ENCODE results near the gene TMEM61.

DNA sequence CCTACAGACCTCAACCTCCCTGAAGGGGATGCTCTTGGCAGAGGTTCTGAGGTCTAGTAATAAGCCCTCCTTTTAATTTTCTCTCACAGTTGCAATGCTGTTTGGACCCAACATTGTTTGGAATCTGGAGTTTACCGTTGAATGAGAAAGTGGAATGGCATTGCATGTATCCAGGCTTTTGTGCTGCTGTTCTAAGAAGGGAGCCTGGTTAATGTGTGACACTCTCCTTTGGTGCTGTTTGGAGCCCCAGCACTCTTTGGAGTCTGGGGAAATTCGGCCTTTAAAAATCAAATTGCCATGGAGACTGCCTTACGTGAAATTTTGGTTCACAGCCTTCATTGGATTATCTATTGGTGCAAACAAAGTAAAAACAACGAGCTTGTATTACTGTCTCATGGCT lies 23.7 kb upstream of the TMEM61 start:
- TF ChIP-seq, protein P1, sequence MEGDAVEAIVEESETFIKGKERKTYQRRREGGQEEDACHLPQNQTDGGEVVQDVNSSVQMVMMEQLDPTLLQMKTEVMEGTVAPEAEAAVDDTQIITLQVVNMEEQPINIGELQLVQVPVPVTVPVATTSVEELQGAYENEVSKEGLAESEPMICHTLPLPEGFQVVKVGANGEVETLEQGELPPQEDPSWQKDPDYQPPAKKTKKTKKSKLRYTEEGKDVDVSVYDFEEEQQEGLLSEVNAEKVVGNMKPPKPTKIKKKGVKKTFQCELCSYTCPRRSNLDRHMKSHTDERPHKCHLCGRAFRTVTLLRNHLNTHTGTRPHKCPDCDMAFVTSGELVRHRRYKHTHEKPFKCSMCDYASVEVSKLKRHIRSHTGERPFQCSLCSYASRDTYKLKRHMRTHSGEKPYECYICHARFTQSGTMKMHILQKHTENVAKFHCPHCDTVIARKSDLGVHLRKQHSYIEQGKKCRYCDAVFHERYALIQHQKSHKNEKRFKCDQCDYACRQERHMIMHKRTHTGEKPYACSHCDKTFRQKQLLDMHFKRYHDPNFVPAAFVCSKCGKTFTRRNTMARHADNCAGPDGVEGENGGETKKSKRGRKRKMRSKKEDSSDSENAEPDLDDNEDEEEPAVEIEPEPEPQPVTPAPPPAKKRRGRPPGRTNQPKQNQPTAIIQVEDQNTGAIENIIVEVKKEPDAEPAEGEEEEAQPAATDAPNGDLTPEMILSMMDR (IDR thresholded peaks at IDR 0.05; ENCODE audit: low read depth, low read length): no peak
- no peak for TF ChIP-seq EZH2phosphoT487 (IDR thresholded peaks at IDR 0.05; ENCODE audit: low read depth)

Measured in OCI-LY3 (cell line).